A549 treated with ZK216348 at 1 μM for 4 hours (cell line): ENCODE results near the gene PET100. TPM values are rescaled to one million over a fixed set of nuclear protein-coding genes. Genes with fewer than 3 reads are reported as not detected.

Experiments
- total RNA-seq: library from RNA; stranded (reverse); fragments of 200-300 nt; extraction: Qiagen RNA extraction; gene quantifications from 5 replicates; pipeline ENCODE4 v1.2.3, GENCODE V29; 2022; ENCODE audit warnings: low read depth

Gene PET100, protein sequence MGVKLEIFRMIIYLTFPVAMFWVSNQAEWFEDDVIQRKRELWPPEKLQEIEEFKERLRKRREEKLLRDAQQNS
- total RNA-seq, result 43.5 to 95.4 TPM (median 54.5 TPM) in 5 replicates

DNA sequence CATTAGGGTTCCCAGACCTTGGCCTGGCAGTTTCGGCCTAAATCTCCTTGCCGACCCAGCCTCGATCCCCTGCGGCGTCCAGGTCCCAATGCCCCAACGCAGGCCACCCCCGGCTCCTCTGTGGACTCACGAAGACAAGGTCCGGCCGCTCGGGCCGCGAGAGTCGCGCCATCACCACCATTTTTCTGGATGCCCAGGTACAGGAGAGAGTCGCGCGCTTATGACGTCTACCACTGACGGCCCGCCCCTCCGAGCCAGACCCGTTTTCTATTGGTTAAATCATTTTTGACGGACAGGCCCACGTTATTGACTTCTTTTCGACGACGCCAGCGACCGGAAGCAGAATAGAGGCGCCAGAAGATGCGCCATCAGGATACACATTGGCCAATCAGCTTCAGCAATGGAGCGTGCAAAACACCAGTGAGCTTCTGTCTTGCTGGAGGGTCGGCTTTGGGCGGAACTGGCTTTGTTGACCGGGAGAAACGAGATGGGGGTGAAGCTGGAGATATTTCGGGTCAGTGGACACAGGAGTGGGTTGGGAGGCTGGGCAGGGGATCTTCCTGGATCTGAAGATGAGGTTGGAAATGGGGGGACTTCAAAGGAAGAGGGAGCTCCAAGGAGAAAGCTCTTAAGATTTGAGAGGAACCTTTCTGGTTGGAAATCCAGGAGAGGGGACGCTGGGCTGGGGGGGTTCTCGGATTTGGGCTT, at the start of gene PET100, which contains the start of gene XAB2:
Gene PET100 (plus strand): TSS at position 447 of the 708 bp plus-strand sequence. CDS start 41 bp downstream, at position 488.
Gene XAB2 (minus strand): TSS at position 199 of the 708 bp plus-strand sequence. CDS start 18 bp downstream, at position 181.

GRCh38 chr19:7595466-7596133, 34.0 kb upstream of the PET100 start, which contains the start of gene CAMSAP3:
Gene CAMSAP3 (plus strand): TSS chr19:7595863. CDS start chr19:7596003, 140 bp downstream.

GRCh38 chr19:7633698-7634097, 4.1 kb downstream of the PET100 start, which contains the start of gene PCP2:
Gene PCP2 (minus strand): TSS chr19:7633719. CDS start chr19:7633457, 262 bp downstream.

DNA sequence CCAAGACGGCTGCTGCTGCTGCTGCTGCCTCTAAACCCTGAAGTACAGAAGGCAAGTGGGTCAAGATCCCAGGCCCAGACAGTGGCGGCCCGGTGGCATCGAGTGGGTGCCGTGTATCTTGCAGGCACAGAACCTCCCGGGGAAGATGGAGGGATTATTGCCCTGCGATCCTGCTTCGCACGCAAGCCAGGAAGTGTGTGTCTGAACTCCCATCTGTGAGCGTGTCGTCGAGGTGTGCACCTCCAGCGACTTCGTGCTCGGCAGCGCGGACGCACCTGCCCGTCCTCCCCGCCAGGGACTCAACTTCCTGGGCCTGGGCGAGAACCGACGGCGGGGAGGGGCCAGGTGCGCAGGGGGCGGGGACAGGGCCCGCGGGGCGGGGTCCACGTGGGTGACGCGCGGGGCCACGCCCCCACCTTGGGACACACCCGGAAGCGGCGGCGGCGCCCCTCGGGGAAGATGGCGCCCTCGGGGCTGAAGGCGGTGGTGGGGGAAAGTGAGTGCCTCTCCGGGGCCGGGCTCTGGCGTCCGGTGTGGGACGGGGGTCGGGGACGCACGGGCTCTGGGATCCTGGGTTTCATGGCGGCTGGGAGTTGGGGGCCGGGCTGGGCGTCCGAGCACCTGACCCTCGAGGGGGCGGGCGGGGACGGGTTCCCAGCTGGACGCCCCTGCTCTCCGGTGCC, 7.2 kb downstream of the PET100 start, which contains the start of gene STXBP2:
Gene STXBP2 (plus strand): TSS at position 420 of the 683 bp plus-strand sequence. CDS start 40 bp downstream, at position 460.

DNA sequence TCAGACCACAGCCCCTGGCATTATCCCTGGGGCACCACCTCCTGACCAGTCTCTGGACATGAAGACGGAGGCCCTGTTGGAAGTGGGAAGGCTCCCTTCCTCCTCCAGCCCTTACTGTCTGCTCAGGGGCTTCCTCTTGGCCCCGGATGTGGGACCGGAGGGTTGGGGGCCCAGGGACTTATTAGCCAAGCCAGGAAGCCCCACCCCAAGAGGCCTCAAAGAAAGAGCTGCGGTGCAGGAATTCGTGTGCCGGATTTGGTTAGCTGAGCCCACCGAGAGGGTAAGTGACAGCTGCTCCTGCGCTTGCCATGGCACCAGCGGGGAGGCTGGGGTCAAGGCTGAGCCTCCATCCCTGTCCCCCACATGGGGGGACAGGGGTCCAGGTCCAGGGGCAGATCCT, 39.2 kb downstream of the PET100 start, which contains the start of gene RETN:
Gene RETN (plus strand): TSS at position 208 of the 400 bp plus-strand sequence. CDS start 278 bp downstream, outside the sequence.

DNA sequence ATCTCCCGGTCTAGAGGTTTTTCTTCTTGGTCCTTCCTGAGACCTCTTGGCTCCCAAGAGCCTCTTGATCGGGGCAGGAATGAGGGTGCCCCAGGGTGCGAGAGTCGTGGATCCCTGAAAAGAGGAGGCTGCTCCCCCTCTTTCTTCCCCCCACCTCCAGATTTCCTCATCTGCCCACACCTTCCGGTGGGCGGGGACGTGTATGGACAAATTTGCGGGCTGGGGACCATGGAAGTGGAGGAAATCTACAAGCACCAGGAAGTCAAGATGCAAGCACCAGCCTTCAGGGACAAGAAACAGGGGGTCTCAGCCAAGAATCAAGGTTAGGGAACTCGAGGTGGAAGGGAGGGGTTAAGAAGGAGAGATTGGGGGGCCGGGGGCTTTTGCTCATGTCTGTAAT, 47.3 kb downstream of the PET100 start, which contains the start of gene MCEMP1:
Gene MCEMP1 (plus strand): TSS at position 237 of the 400 bp plus-strand sequence. CDS start 31 bp downstream, at position 268.

DNA sequence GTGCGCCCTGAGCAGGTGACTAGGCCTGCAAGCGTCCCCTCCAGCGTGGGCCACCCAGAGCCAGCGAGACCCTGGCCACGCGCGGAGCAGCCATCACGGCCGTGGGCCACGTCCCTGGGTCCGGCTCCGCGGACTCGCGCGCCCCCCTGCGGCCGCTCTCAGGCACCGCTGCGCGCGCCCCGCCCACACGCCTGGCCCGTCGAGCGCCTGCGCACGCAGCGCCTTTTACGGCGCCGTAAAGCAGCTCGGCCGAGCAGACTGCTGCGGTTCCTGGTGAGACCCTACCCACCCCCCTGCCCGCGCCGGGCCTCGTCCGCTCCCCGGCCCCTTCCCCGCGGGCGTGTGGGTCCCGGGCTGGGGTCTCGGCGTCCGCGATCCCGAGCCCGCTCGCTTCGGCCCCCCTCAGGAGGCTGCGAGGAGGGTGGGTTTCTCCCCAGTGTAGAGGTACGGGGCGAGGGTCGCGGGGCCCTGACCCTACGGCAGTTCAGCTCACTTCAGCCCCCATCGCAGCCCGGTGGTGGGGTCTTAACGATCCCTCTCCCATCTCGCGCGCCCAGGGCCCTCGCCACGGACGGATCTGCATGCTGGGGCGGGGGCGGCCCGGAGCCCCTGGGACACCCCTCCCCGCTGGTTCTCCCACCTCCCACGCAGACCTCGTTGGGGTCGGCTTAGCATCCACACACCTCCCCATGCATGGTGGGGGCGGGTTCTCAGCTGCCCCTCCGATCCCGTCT, 51.2 kb downstream of the PET100 start, which contains the start of gene TRAPPC5:
Gene TRAPPC5 (plus strand): TSS at position 228 of the 734 bp plus-strand sequence. CDS start 1,421 bp downstream, outside the sequence.

Other genes starting within 250 kb of the PET100 start
- 1.6 to 2.7 TPM (median 2.1 TPM) in 5 replicates for gene PEX11G, start 140.8 kb upstream of the PET100 start, total RNA-seq
- 10.7 to 21.1 TPM (median 17.4 TPM) in 5 replicates for gene ZNF358, start 113.7 kb upstream of the PET100 start, total RNA-seq
- 6.6 to 14.2 TPM (median 13.6 TPM) in 5 replicates for gene MCOLN1, start 107.2 kb upstream of the PET100 start, total RNA-seq
- gene PNPLA6, start 94.1 kb upstream of the PET100 start, total RNA-seq, result 20.6 to 42.1 TPM (median 36.0 TPM) in 5 replicates
- gene CAMSAP3, start 33.9 kb upstream of the PET100 start, total RNA-seq, result 2.4 to 6.9 TPM (median 4.3 TPM) in 5 replicates
- 15.8 to 27.9 TPM (median 26.8 TPM) in 5 replicates for gene XAB2, start 248 bp upstream of the PET100 start, total RNA-seq
- not detected in 5 replicates for gene PCP2, start 3.9 kb downstream of the PET100 start, total RNA-seq
- 26.8 to 46.6 TPM (median 39.2 TPM) in 5 replicates for gene STXBP2, start 7.3 kb downstream of the PET100 start, total RNA-seq
- not detected in 5 replicates for gene RETN, start 39.3 kb downstream of the PET100 start, total RNA-seq
- not detected in 5 replicates for gene MCEMP1, start 47.3 kb downstream of the PET100 start, total RNA-seq
- gene TRAPPC5, start 51.0 kb downstream of the PET100 start, total RNA-seq, result 43.1 to 110 TPM (median 100 TPM) in 5 replicates
- gene FCER2, start 72.3 kb downstream of the PET100 start, total RNA-seq, result not detected in 5 replicates
- gene CLEC4G, start 102.3 kb downstream of the PET100 start, total RNA-seq, result not detected in 5 replicates
- not detected in 5 replicates for gene CD209, start 117.7 kb downstream of the PET100 start, total RNA-seq
- gene CLEC4M, start 133.4 kb downstream of the PET100 start, total RNA-seq, result not detected in 5 replicates
- 1.0 to 2.1 TPM (median 2.0 TPM) in 5 replicates for gene EVI5L, start 200.4 kb downstream of the PET100 start, total RNA-seq
- 0.17 to 0.59 TPM (median 0.28 TPM) in 5 replicates for gene PRR36, start 244.6 kb downstream of the PET100 start, total RNA-seq